Islet of Langerhans (tissue), 1 donor: ENCODE results near the gene SLC5A9.
"Not testable (repeated sequence)": the region's sequence is repeated elsewhere in the genome, so short reads cannot be mapped to it uniquely, and the experiment has no call there.

Experiments used
- FAIRE-seq: peaks from one replicate; lab custom pipeline; 2011; peaks lifted over from hg19 to GRCh38; lab: Jason Lieb, UNC

Gene SLC5A9

GRCh38 chr1:48242141-48242736 is 19.7 kb downstream of the SLC5A9 start:
- FAIRE-seq, result no peak

DNA sequence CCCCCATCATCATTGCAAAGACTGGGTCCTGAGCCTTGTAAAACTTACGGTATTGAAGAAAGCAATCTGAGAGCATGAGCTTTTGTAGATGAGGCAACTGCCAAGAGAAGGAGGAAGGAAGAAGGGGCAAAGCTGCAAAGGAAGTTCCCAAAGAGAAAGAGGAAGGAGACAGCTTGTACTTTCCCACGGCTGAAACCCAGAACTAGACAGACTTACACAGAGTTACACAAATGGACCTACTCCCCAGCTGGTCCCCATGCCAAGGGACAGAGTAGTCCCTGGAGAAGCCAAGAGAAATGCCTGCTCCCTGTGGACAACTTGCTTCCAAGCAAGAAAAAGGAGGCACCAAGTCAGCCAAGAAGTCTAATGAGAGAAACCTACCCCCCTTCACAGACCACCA is 22.6 kb downstream of the SLC5A9 start:
- no peak for FAIRE-seq

GRCh38 chr1:48246727-48247126 is 24.2 kb downstream of the SLC5A9 start:
- FAIRE-seq, result no peak

DNA sequence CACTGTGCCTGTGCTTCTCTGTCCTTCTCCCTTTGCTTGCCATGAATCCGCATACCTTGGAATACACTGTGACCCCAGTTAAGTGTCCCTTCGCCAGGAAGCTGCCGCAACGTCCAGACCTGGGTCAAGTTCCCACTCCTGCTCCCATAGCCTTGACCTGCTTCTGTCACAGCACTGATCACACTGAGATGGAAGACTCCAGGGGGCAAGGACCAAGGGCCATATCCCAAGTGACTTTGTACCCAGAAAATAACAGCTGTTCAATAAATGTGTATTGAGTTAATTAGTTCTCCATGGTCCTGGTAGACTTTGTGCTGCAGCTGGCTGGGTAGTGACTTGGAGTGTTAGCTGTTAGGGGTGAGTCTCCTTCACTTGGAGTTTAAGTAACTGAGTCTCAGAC is 25.8 kb downstream of the SLC5A9 start:
- no peak for FAIRE-seq

DNA sequence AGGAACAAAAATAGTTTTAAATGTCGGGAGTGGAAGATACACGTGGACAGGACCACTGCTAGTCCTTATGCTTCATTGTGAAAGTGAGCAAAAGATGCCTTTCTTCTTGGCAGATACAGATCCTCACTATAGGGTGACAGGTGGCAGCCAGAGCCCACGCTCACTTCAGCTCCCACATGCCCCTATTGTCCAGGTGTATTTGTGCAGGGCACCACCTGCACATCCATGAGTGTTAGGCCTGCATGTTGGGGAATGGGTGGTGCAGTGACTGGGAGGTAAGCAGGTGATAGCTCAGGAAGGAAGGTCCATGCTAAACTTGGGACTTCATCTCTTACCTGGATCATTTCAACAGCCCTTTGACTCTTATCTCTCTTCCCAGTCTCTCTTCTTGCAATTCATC is 27.4 kb downstream of the SLC5A9 start:
- no peak for FAIRE-seq

DNA sequence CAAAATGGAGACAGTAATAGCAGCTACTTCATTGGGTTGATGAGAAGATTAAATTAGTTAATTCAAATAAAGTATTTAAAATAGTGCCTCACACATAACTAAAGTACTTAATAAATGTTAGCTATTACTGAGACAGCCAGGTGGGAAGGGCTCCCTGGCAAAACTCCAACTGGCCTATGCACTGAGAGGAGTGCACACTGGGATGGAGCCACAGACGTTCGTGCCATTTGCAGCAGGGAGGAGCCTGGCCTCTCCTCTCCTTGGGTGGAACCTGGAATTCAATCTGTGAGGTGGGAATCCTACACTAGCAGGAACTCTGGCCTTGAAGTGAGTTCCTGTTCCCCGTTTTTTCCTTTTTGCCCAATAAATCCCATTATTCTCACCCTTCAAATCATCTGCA is 28.1 kb downstream of the SLC5A9 start:
- FAIRE-seq, result no peak

GRCh38 chr1:48251323-48251722 is 28.8 kb downstream of the SLC5A9 start:
- FAIRE-seq, result no peak

DNA sequence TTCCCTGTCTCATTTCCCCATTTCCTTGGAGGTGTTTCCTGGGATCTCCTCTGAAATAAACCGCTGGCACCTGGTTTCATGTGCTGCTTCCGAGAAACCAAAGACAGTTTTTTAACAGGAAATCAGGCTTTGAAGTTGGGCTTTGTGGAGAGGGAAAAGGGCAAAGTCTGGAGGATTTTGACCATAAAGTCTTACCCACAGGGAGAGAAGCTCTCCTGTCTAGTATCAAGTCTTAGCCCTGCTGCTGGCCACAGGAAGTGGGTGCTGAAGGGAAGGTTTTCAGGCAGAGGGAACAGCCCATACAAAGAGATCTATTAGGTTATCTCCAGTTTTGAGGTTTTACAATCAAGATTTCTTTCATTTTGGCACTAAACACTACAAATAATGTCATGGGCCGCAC is 29.3 kb downstream of the SLC5A9 start:
- no peak for FAIRE-seq

GRCh38 chr1:48254254-48254653 is 31.7 kb downstream of the SLC5A9 start:
- FAIRE-seq, result no peak

DNA sequence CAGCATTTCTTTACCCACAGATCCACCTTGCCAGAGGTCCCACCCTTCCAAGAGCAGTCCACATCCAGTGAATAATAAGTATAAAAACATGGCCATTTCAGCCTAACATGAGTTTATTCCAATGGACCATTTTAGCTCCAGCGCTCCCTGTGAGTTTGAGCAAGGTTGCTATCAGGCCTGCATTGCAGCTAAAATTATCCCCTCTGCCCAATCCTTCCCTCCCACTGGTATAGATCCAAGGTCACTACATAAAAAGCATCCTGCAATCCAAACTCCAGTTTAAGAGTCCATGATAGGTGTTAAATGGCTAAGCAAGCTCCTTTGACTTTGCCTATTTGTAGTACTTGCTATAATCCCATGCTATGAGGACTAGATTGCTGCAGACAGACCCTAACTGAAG is 35.6 kb downstream of the SLC5A9 start:
- no peak for FAIRE-seq

DNA sequence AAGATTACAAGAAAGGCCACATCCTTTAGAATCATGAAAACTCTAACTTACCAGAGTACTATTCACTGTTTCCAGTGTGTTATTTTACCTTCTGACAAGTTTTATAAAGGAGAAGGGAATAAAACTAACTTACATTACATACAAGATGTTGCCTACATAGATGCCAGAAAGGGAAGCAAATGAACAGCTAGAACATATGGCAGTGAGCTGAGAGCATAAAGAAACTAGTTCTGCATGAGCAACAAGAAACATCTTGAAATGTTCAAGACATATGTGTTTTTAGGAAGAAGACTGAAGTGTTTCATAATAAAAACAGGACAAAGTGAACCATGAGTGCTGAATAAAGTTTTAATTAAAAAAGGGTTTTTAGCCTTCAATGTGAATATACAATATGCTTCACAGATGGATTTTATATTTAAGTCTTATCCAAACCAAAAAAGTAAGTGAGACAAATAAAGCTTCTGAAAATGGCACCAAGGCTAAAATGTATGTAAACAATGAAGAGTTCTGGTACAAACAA is 39.4 kb downstream of the SLC5A9 start:
- no peak for FAIRE-seq

DNA sequence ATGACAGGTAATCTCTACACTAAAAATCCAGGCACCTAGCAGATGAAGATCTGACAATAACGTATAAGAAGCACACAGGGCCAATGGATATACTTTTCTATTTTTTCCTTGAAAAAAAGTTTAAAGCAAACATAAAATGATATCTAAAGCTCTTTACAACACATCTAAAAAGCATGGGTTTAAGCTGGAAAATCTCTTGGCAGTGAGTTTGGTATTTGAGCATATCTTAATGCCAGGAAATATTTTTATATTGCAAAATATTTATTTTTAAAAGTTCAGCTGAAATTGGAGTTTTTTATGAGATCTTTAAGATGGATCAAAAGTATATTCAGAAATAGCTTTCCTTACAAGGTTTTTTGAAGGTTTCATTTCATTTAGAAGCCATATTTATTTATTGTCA is 40.5 kb downstream of the SLC5A9 start:
- no peak for FAIRE-seq

GRCh38 chr1:48266576-48266975 is 44.1 kb downstream of the SLC5A9 start:
- FAIRE-seq, result no peak

DNA sequence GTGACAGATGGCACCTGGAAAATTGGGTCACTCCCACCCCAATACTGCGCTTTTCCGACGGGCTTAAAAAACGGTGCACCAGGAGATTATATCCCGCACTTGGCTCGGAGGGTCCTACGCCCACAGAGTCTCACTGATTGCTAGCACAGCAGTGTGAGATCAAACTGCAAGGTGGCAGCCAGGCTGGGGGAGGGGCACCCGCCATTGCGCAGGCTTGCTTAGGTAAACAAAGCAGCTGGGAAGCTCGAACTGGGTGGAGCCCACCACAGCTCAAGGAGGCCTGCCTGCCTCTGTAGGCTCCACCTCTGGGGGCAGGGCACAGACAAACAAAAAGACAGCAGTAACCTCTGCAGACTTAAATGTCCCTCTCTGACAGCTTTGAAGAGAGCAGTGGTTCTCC is 54.9 kb downstream of the SLC5A9 start:
- not testable (repeated sequence) for FAIRE-seq

DNA sequence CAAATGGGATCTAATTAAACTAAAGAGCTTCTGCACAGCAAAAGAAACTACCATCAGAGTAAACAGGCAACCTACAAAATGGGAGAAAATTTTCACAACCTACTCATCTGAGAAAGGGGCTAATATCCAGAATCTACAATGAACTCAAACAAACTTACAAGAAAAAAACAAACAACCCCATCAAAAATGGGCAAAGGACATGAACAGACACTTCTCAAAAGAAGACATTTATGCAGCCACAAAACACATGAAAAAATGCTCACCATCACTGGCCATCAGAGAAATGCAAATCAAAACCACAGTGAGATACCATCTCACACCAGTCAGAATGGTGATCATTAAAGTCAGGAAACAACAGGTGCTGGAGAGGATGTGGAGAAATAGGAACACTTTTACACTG is 59.8 kb downstream of the SLC5A9 start:
- not testable (repeated sequence) for FAIRE-seq

DNA sequence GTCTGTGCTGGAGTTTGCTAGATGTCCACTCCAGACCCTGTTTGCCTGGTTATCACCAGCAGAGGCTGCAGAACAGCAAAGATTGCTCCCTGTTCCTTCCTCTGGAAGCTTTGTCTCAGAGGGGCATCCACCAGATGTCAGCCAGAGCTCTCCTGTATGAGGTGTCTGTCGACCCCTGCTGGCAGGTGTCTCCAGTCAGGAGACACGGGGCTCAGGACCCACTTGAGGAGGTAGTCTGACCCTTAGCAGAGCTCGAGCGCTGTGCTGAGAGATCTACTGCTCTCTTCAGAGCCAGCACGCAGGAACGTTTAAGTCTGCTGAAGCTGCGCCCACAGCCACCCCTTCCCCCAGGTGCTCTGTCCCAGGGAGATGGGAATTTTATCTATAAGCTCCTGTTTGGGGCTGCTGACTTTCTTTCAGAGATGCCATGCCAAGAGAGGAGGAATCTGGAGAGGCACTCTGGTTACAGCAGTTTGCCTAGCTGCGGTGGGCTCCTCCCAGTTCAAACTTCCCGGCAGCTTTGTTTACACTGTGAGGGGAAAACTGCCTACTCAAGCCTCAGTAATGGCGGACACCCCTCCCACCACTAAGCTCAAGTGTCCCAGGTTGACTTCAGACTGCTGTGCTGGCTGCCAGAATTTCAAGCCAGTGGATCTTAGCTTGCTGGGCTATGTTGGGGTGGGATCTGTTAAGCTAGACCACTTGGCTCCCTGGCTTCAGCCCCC is 62.3 kb downstream of the SLC5A9 start:
- FAIRE-seq, result not testable (repeated sequence)

- FAIRE-seq, result no peak
Measured at GRCh38 chr1:48285525-48285924, 63.0 kb downstream of the SLC5A9 start.

- no peak for FAIRE-seq
Measured at GRCh38 chr1:48291421-48291820, 68.9 kb downstream of the SLC5A9 start.

- no peak for FAIRE-seq
Measured at GRCh38 chr1:48292706-48293105, 70.2 kb downstream of the SLC5A9 start.

GRCh38 chr1:48294094-48294493 is 71.6 kb downstream of the SLC5A9 start:
- FAIRE-seq, result not testable (repeated sequence)

GRCh38 chr1:48294656-48295055 is 72.1 kb downstream of the SLC5A9 start:
- no peak for FAIRE-seq
